Activated CD8-positive, alpha-beta memory T cell treated with anti-CD3 and anti-CD28 coated beads, Interleukin-2, amount 50 U/mL, for 48 hours (primary cell): Measurements from ENCODE around the gene SLC16A14.
"Not testable (repeated sequence)": the region's sequence is repeated elsewhere in the genome, so short reads cannot be mapped to it uniquely, and the experiment has no call there.

ENCODE experiments used
- DNase-seq: peaks from one replicate; pipeline ENCODE4 v3.0.0-alpha.2; 2020

SLC16A14 gene

GRCh38 chr2:230068651-230069055, at the start of gene SLC16A14:
Gene SLC16A14, minus strand, starts transcription at chr2:230068924. Its CDS starts 9,572 bp downstream, at chr2:230059352.
- DNase-seq, result no peak

GRCh38 chr2:230106771-230107170, 38.0 kb upstream of the SLC16A14 start:
- DNase-seq, result no peak

- not testable (repeated sequence) for DNase-seq
Measured at GRCh38 chr2:230101967-230102366, 33.2 kb upstream of the SLC16A14 start.

GRCh38 chr2:230097841-230098240, 29.1 kb upstream of the SLC16A14 start:
- no peak for DNase-seq

GRCh38 chr2:230097424-230097823, 28.7 kb upstream of the SLC16A14 start:
- DNase-seq, result no peak

- DNase-seq, result no peak
Measured at GRCh38 chr2:230090967-230091366, 22.2 kb upstream of the SLC16A14 start.

- DNase-seq, result no peak
Measured at GRCh38 chr2:230085201-230085600, 16.5 kb upstream of the SLC16A14 start.

GRCh38 chr2:230077851-230078547, 9.3 kb upstream of the SLC16A14 start:
- no peak for DNase-seq

GRCh38 chr2:230076819-230077218, 8.1 kb upstream of the SLC16A14 start:
- no peak for DNase-seq

GRCh38 chr2:230075988-230076631, 7.4 kb upstream of the SLC16A14 start:
- DNase-seq, result no peak

- no peak for DNase-seq
Measured at GRCh38 chr2:230071421-230071820, 2.7 kb upstream of the SLC16A14 start.

- DNase-seq, result no peak
Measured at GRCh38 chr2:230069402-230069801, 678 bp upstream of the SLC16A14 start.

GRCh38 chr2:230068016-230068650, 591 bp downstream of the SLC16A14 start:
- DNase-seq, result peak; percentile 76

GRCh38 chr2:230060672-230061293, 7.9 kb downstream of the SLC16A14 start:
- DNase-seq, result no peak

- no peak for DNase-seq
Measured at GRCh38 chr2:230053753-230054478, 14.8 kb downstream of the SLC16A14 start.

- DNase-seq, result no peak
Measured at GRCh38 chr2:230052299-230052698, 16.4 kb downstream of the SLC16A14 start.

GRCh38 chr2:230050136-230050535, 18.6 kb downstream of the SLC16A14 start:
- DNase-seq, result no peak

- DNase-seq, result no peak
Measured at GRCh38 chr2:230048010-230048671, 20.6 kb downstream of the SLC16A14 start.

GRCh38 chr2:230046491-230046890, 22.2 kb downstream of the SLC16A14 start:
- DNase-seq, result no peak

GRCh38 chr2:230043461-230043860, 25.3 kb downstream of the SLC16A14 start:
- no peak for DNase-seq

GRCh38 chr2:230043025-230043424, 25.7 kb downstream of the SLC16A14 start:
- DNase-seq, result no peak

- DNase-seq, result no peak
Measured at GRCh38 chr2:230042195-230042594, 26.5 kb downstream of the SLC16A14 start.
